Endothelial cell of umbilical vein (primary cell): Measurements from ENCODE around the gene CRYL1. TPM values are rescaled to one million over a fixed set of nuclear protein-coding genes. Genes with fewer than 3 reads are reported as not detected.

Experiments
- BruUV-seq: library from RNA; stranded (reverse); fragments of 400-500 nt; replicated peaks from 2 replicates; lab custom pipeline; 2021; lab: Mats Ljungman, UMichigan
- CTCF ChIA-PET: fragments of 300-600, 350-600 bp; sonication (Branson Sonifier 250); formaldehyde crosslinking; loops from one replicate; lab custom pipeline; 2021; ENCODE audit warnings: antibody characterized with exemption, inconsistent platforms; lab: Charles Lee
- POLR2A ChIA-PET: fragments of 300-600, 350-600 bp; sonication (Branson Sonifier 250); formaldehyde crosslinking; loops from one replicate; lab custom pipeline; 2021; ENCODE audit warnings: antibody characterized with exemption, inconsistent platforms; lab: Charles Lee
- DNase-seq: peaks from one replicate; pipeline ENCODE4 v3.0.0-alpha.2; 2011; ENCODE audit warnings: low read depth, low spot score
- FAIRE-seq: peaks from 2 replicates; lab custom pipeline; 2011; peaks lifted over from hg19 to GRCh38; lab: Jason Lieb, UNC
- H2AFZ ChIP-seq: 2 replicates; pipeline ENCODE4 v1.6.0; 2012; ENCODE audit warnings: low read depth, low read length, control low read depth, inconsistent platforms
- H3K27ac ChIP-seq: 2 replicates; pipeline ENCODE4 v1.5.1; 2011; ENCODE audit warnings: low read depth, mild to moderate bottlenecking, control low read depth, low read length, moderate library complexity; ENCODE audit not compliant: insufficient read depth
- H3K27me3 ChIP-seq, 2 experiments: 2 replicates each; pipeline versions ENCODE4 v1.6.0 to v1.6.1; 2011; ENCODE audit warnings: low read length in 2 of 2, mixed read lengths in 1 of 2; ENCODE audit not compliant: control insufficient read depth in 2 of 2, insufficient read depth in 2 of 2
- H3K36me3 ChIP-seq, 2 experiments: 2 replicates in 1 of 2; 3 replicates in 1 of 2; pipeline ENCODE4 v1.5.1; 2011; ENCODE audit warnings: low read length in 2 of 2, mild to moderate bottlenecking in 1 of 2, moderate library complexity in 1 of 2; ENCODE audit not compliant: control insufficient read depth in 2 of 2, insufficient read depth in 2 of 2; ENCODE audit errors: extremely low read depth in 1 of 2
- H3K4me1 ChIP-seq: 3 replicates; pipeline ENCODE4 v1.5.1; 2011; ENCODE audit warnings: mild to moderate bottlenecking, low read length; ENCODE audit not compliant: control insufficient read depth, insufficient read depth; ENCODE audit errors: extremely low read depth
- H3K4me2 ChIP-seq: 2 replicates; pipeline ENCODE4 v1.6.1; 2011; ENCODE audit warnings: low read length, control low read depth, mixed read lengths; ENCODE audit not compliant: insufficient read depth
- H3K4me3 ChIP-seq, 3 experiments: fragments of 200-600 bp in 1 of 3; sonication (generic), shearing (Covaris generic) in 1 of 3; replicated peaks in 1 of 3; 2 replicates each; pipeline ENCODE4 v1.5.1; 2011 to 2016; ENCODE audit warnings: control low read depth in 3 of 3, low read length in 3 of 3, mild to moderate bottlenecking in 2 of 3, inconsistent platforms in 1 of 3, low read depth in 1 of 3, moderate library complexity in 1 of 3; ENCODE audit not compliant: insufficient read depth in 1 of 3
- H3K79me2 ChIP-seq: 2 replicates; pipeline ENCODE4 v1.6.0; 2012; ENCODE audit warnings: low read length, inconsistent platforms; ENCODE audit not compliant: control insufficient read depth, insufficient read depth
- H3K9ac ChIP-seq: replicated peaks from 2 replicates; pipeline ENCODE3; 2011; ENCODE audit warnings: low read length, control low read depth; ENCODE audit not compliant: insufficient read depth; ENCODE audit errors: extremely low read depth
- H3K9me1 ChIP-seq: replicated peaks from 3 replicates; pipeline ENCODE4 v1.6.0; 2011; ENCODE audit warnings: mild to moderate bottlenecking, low read length; ENCODE audit not compliant: control insufficient read depth, insufficient read depth; ENCODE audit errors: extremely low read depth
- H3K9me3 ChIP-seq: replicated peaks from 2 replicates; pipeline ENCODE4 v1.5.1; 2012; ENCODE audit warnings: low read length, inconsistent platforms; ENCODE audit not compliant: control insufficient read depth, insufficient read depth
- H4K20me1 ChIP-seq: replicated peaks from 2 replicates; pipeline ENCODE3; 2011; ENCODE audit warnings: mild to moderate bottlenecking, low read length; ENCODE audit not compliant: control insufficient read depth, insufficient read depth; ENCODE audit errors: extremely low read depth
- EZH2 ChIP-seq: IDR thresholded peaks from 2 replicates; pipeline ENCODE4 v1.6.1; 2012; ENCODE audit warnings: borderline replicate concordance, low read depth, mild to moderate bottlenecking, moderate library complexity, low read length, inconsistent platforms; ENCODE audit not compliant: severe bottlenecking
- FOS ChIP-seq: IDR thresholded peaks from 2 replicates; pipeline ENCODE4 v1.6.1; 2011; ENCODE audit warnings: mild to moderate bottlenecking, low read length, moderate library complexity, borderline replicate concordance; ENCODE audit not compliant: insufficient read depth
- GATA2 ChIP-seq: IDR thresholded peaks from 2 replicates; pipeline ENCODE4 v1.7.0; 2011; ENCODE audit warnings: low read depth, mild to moderate bottlenecking, moderate library complexity, mixed read lengths, low read length; ENCODE audit not compliant: insufficient read length, insufficient read depth
- JUN ChIP-seq: IDR thresholded peaks from 2 replicates; pipeline ENCODE4 v1.6.1; 2011; ENCODE audit warnings: borderline replicate concordance, low read depth; ENCODE audit not compliant: insufficient read length, insufficient read depth
- MYC ChIP-seq: IDR thresholded peaks from one replicate; pipeline ENCODE4 v1.6.1; 2011; ENCODE audit warnings: mild to moderate bottlenecking, low read depth, low read length
- POLR2A ChIP-seq: IDR thresholded peaks from 2 replicates; pipeline ENCODE4 v1.6.1; 2012; ENCODE audit warnings: low read depth, mild to moderate bottlenecking, control low read depth, low read length
- POLR2AphosphoS5 ChIP-seq: IDR thresholded peaks from 2 replicates; pipeline ENCODE4 v1.6.1; 2012; ENCODE audit warnings: low read depth, mild to moderate bottlenecking, control low read depth, low read length, moderate library complexity; ENCODE audit not compliant: insufficient read depth
- dilution Hi-C: fragments of 300-500 bp; cut with MboI; formaldehyde crosslinking; loops from one replicate; pipeline ENCODE4 v1.15.0; 2019; ENCODE audit warnings: low sequenced_read_pairs; ENCODE audit not compliant: extremely low pct_ligation_motif_present
- intact Hi-C: fragments of 100-400 bp; cut with micrococcal nuclease; formaldehyde crosslinking; loops from one replicate; pipeline ENCODE4 v1.10.0; 2022
- polyA plus RNA-seq, 4 experiments: library from polyadenylated mRNA; depleted of rRNA in 3 of 4; stranded (reverse) in 3 of 4; unstranded in 1 of 4; fragments of >200 nt; gene quantifications; 2 replicates each; pipeline versions ENCODE4 v1.2.1 to v1.2.3, GENCODE V29; 2011 to 2012; ENCODE audit warnings: missing spikeins in 1 of 4
- total RNA-seq: library from RNA; stranded (reverse); gene quantifications from 2 replicates; pipeline ENCODE4 v1.2.3, GENCODE V29; 2021
- TF ChIP-seq, protein P1 (sequence below), 2 donors: IDR thresholded peaks; 1 replicate in 1 of 2; 2 replicates in 1 of 2; pipeline ENCODE4 v1.5.1; 2011; ENCODE audit warnings: low read length in 2 of 2, mild to moderate bottlenecking in 2 of 2, moderate library complexity in 2 of 2, control low read depth in 1 of 2, inconsistent platforms in 1 of 2, low read depth in 1 of 2; ENCODE audit not compliant: insufficient read depth in 1 of 2; ENCODE audit errors: extremely low read depth in 1 of 2
- TF ChIP-seq, protein P2 (sequence below): IDR thresholded peaks from 2 replicates; pipeline ENCODE4 v1.6.1; 2011; ENCODE audit not compliant: insufficient read depth, insufficient read length

CRYL1 gene
- total and polyA plus RNA-seq, 2 donors (not counting 3 experiments of a cell fraction or from before 2014, with no cell fraction given): 13.9 to 39.0 TPM

DNA sequence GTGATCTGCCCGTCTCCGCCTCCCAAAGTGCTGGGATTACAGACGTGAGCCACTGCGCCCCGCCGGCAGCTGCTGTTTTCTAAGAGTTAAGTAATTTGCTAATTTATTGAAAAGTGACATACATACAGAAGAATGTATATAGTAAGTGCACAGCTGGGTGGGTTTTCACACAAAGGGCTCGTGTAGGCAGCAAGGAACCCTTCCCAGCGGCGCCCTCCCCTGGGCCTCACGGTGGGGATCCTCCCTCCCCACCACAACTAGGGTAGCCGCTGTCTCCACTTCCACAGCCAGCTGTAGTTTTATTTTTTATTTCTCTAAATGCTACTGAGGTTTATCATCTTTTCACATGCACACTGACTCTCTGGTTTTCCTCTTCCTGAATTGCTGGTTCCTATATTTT lies 64.9 kb downstream of the CRYL1 start:
- no TSS peak for BruUV-seq
- Histone ChIP-seq H3K4me3 (no peak overlapping the region), H3K36me3 (no peaks in the 10 kb centered on the region), H3K9me3 (no peaks in the 10 kb centered on the region), H4K20me1 (no peaks in the 10 kb centered on the region), H2AFZ (no peak overlapping the region), H3K27me3 (no peaks in the 10 kb centered on the region), H3K4me1 (no peaks in the 10 kb centered on the region), H3K79me2 (no peaks in the 10 kb centered on the region), H3K9ac (no peak overlapping the region), H3K9me1 (no peaks in the 10 kb centered on the region), H3K27ac (no peak overlapping the region), H3K4me2 (no peak overlapping the region)
- ChIA-PET CTCF (no interaction called here), POLR2A (no interaction called here)
- DNase-seq (no peak), FAIRE-seq (no peak)
- intact Hi-C loops: no loop called here
- TF ChIP-seq MYC (no peak), JUN (no peak)
- dilution Hi-C loops: no loop called here

DNA sequence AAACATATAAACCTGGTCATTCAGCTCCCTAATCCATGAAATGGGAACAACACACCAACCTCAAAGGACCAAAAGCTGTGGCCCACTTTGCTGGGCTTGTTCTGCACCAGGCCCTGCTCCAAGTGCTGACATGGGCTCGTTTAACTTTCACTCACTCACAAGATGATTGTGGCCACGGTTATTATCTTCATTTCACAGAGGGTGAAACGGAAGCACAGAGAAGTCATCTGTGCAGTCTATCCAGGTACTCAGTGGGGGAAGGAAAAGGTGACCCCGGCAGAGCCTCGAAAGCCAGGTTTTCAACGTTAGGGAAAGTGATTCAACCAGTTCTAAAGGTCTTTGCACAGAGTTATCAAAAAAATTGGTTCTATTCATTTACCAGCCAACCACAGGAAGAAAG lies 68.0 kb downstream of the CRYL1 start:
- no peak overlapping the region for H2AFZ ChIP-seq
- no peak overlapping the region for H3K4me3 ChIP-seq
- no peaks in the 10 kb centered on the region for H3K9me1 ChIP-seq
- H3K27me3 ChIP-seq: no peaks in the 10 kb centered on the region
- no peaks in the 10 kb centered on the region for H3K9me3 ChIP-seq
- no peak overlapping the region for H3K9ac ChIP-seq
- no peaks in the 10 kb centered on the region for H4K20me1 ChIP-seq
- dilution Hi-C loops: no loop called here
- TF ChIP-seq, protein P1, sequence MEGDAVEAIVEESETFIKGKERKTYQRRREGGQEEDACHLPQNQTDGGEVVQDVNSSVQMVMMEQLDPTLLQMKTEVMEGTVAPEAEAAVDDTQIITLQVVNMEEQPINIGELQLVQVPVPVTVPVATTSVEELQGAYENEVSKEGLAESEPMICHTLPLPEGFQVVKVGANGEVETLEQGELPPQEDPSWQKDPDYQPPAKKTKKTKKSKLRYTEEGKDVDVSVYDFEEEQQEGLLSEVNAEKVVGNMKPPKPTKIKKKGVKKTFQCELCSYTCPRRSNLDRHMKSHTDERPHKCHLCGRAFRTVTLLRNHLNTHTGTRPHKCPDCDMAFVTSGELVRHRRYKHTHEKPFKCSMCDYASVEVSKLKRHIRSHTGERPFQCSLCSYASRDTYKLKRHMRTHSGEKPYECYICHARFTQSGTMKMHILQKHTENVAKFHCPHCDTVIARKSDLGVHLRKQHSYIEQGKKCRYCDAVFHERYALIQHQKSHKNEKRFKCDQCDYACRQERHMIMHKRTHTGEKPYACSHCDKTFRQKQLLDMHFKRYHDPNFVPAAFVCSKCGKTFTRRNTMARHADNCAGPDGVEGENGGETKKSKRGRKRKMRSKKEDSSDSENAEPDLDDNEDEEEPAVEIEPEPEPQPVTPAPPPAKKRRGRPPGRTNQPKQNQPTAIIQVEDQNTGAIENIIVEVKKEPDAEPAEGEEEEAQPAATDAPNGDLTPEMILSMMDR (IDR thresholded peaks at IDR 0.05; ENCODE audit: extremely low read depth in 1 of 2, insufficient read depth in 1 of 2, low read depth in 1 of 2, low read length in 2 of 2): no peak
- TF ChIP-seq MYC: no peak
- no peak for TF ChIP-seq GATA2
- TF ChIP-seq POLR2A: no peak
- TF ChIP-seq FOS: no peak
- TF ChIP-seq EZH2: no peak
- TF ChIP-seq, protein P2, sequence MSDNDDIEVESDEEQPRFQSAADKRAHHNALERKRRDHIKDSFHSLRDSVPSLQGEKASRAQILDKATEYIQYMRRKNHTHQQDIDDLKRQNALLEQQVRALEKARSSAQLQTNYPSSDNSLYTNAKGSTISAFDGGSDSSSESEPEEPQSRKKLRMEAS: no peak
- no peak for TF ChIP-seq JUN
- no peak for TF ChIP-seq POLR2AphosphoS5
- H3K27ac ChIP-seq: no peak overlapping the region
- no peaks in the 10 kb centered on the region for H3K79me2 ChIP-seq
- FAIRE-seq: no peak
- H3K36me3 ChIP-seq: no peaks in the 10 kb centered on the region
- intact Hi-C loops: no loop called here
- ChIA-PET CTCF (no interaction called here), POLR2A (no interaction called here)
- DNase-seq: no peak
- no TSS peak for BruUV-seq
- H3K4me2 ChIP-seq: no peak overlapping the region
- H3K4me1 ChIP-seq: no peaks in the 10 kb centered on the region
